Rectal smooth muscle tissue (tissue), 1 donor: Measurements from ENCODE around the gene PIANP.

Experiments
- H3K27ac ChIP-seq: one replicate; pipeline ENCODE4 v1.7.0; 2013; ENCODE audit warnings: low read depth, low read length, inconsistent platforms
- H3K27me3 ChIP-seq: one replicate; pipeline ENCODE4 v1.7.0; 2013; ENCODE audit warnings: low read length; ENCODE audit not compliant: control insufficient read depth, insufficient read depth
- H3K36me3 ChIP-seq: one replicate; pipeline ENCODE4 v1.7.0; 2013; ENCODE audit warnings: low read length; ENCODE audit not compliant: control insufficient read depth, insufficient read depth
- H3K4me1 ChIP-seq: one replicate; pipeline ENCODE4 v1.7.0; 2013; ENCODE audit warnings: low read length; ENCODE audit not compliant: control insufficient read depth, insufficient read depth
- H3K4me3 ChIP-seq: one replicate; pipeline ENCODE4 v1.7.0; 2013; ENCODE audit warnings: low read length
- H3K9ac ChIP-seq: one replicate; pipeline ENCODE4 v1.7.0; 2013; ENCODE audit warnings: low read length

Gene PIANP

GRCh38 chr12:6699259-6699988, 1.2 kb downstream of the PIANP start:
- Histone ChIP-seq H3K4me3 (peak overlapping the region; percentile 44), H3K4me1 (no peaks in the 10 kb centered on the region), H3K9ac (no peak overlapping the region)

GRCh38 chr12:6698352-6699046, 2.1 kb downstream of the PIANP start:
- H3K9ac ChIP-seq = no peak overlapping the region

More at GRCh38 chr12:6699259-6699988, 1.2 kb downstream of the PIANP start:
- Histone ChIP-seq H3K27ac (no peak overlapping the region), H3K27me3 (peaks cover 26% of the 10 kb centered on the region), H3K36me3 (no peaks in the 10 kb centered on the region)

DNA sequence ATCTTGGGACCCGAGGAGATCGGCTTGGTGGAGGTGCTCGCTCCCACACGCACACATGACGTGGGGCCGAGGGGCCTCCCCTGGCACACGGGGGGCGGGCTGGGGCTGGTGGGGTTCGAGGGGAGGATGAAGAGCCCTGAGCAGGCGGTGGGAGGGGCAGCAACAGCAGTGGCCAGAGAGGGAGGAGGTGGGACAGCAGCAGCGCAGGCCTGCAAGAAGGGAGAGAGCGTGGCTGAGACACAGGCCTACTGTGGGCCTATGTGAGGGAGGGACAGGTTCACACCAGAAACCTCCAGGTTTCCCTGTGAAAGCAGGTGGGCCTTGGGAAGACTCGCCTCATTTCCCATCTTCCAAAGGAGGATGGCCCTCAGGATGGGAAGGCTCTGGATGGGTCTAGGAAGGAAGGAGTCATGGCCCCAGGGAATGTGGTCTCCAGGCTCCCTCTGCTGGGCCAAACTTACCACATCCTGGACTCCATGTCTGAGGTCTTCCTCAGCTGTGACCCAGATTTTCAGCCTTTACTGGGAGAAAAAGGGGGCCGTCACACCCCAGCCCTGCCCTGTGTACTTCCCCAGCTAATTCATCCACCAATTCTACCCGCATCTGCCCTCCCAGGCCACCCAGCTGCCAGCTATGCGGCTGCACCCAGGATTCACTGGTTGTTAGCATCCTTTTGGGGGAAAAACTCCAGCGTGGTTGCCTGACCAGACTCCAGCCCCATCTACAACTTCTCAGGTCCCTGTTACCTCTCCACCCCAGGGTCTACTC, 2.8 kb downstream of the PIANP start:
- no peaks in the 10 kb centered on the region for H3K4me1 ChIP-seq
- no peak overlapping the region for H3K4me3 ChIP-seq
- no peak overlapping the region for H3K9ac ChIP-seq
- no peaks in the 10 kb centered on the region for H3K36me3 ChIP-seq
- no peak overlapping the region for H3K27ac ChIP-seq
- peaks cover 18% of the 10 kb centered on the region for H3K27me3 ChIP-seq

More at GRCh38 chr12:6698352-6699046, 2.1 kb downstream of the PIANP start:
- no peaks in the 10 kb centered on the region for H3K4me1 ChIP-seq
- H3K4me3 ChIP-seq = no peak overlapping the region
- peaks cover 21% of the 10 kb centered on the region for H3K27me3 ChIP-seq
- H3K36me3 ChIP-seq = no peaks in the 10 kb centered on the region
- H3K27ac ChIP-seq = no peak overlapping the region

DNA sequence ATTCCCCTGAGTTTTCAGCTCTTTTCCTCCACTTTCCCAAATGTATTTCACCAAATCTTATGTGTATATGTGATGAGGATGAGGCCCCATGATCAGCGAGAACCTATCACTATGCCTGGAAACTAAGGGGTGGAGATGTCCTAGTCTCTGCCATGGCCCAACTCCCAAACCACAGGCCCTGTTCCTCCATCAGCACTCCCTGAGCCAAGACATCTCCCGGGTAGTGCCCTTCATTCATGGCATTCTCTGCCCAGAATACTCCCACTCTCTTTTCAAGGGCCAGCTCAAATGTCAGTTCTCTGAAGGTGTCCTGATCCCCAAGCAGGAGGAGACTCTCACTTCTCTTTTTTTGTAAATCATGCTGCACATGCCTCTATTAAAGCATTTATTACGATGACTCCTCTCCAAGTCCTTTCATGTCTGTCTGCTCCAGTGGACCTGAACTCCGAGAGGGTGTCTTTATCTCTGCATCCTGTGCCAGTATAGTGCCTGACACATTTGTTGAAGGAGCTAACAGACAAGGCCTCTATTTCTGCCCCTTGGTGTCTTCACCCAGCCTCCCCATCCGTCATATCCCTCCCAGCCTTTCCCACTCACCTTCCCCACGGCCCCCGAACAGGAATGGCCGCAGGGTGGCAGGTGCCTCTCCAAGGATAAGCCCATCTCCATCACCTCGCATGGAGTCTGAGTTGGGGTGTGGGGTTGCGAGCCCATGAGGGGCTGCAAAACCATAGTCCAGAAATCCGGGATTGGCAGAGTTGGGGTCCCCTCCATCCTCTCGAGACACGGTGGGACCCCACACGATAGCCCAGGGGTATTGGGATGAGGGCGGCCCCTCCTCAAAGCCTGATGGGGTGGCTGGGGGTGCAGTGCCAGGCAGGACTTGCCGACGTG, 3.7 kb downstream of the PIANP start:
- Histone ChIP-seq H3K4me1 (no peaks in the 10 kb centered on the region), H3K4me3 (no peak overlapping the region), H3K27me3 (peaks cover 18% of the 10 kb centered on the region), H3K9ac (no peak overlapping the region), H3K27ac (no peak overlapping the region), H3K36me3 (no peaks in the 10 kb centered on the region)

- Histone ChIP-seq H3K4me3 (no peak overlapping the region), H3K36me3 (no peaks in the 10 kb centered on the region), H3K27me3 (peaks cover 12% of the 10 kb centered on the region), H3K9ac (no peak overlapping the region), H3K27ac (no peak overlapping the region), H3K4me1 (peaks cover under 1% of the 10 kb centered on the region)
Observed at GRCh38 chr12:6695313-6696045, 5.1 kb downstream of the PIANP start.

DNA sequence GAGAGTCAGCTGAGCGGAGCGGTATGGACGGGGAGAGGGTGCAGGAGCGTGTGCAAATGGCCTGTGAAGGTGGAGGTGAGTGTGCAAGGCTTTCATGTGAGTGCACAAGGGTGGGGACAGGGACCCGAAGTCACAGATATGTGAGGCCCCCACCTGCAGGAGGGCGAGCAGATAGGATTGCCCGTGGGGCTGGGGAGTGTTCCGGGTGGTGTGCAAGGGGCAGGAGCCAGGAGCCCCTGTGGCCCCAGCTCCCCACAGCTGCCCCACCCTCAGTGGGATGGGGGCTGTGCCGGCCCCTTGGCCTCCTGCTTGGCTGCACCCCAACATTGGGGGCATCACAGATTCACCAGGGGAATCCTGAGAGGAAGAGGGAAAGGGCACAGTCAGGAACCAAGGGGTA, 5.9 kb downstream of the PIANP start:
- no peak overlapping the region for H3K27ac ChIP-seq

DNA sequence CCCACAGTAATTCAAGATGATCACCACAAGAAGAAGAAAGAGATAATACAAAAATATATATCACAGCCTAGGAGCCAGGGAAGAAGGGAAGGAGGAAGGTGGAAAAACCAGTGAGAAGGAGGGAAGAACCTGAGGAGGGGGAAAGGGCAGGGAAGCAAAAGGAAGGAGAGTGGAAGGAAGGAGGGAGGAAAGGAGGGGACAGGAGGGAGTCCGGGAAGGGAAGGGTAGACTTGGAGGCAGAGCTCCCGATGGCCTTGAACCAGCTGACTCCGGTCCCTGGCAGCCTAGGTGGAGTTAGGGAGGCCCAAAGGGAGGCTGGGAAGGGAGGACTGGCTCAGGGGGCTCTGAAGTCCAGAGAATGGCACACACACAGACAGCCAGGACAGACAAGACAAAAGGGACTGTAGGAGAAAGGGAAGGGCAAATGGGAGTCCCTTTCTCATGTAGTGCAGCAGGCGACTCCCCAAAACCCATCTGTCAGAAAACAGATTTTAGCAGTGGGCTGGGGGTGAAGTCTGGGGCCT, 6.7 kb downstream of the PIANP start:
- H3K4me3 ChIP-seq = no peak overlapping the region
- H3K4me1 ChIP-seq = peaks cover 8% of the 10 kb centered on the region
- H3K27me3 ChIP-seq = peaks cover 7% of the 10 kb centered on the region
- H3K9ac ChIP-seq = no peak overlapping the region
- H3K27ac ChIP-seq = no peak overlapping the region
- no peaks in the 10 kb centered on the region for H3K36me3 ChIP-seq

More for the DNA sequence above, 5.9 kb downstream of the PIANP start:
- no peak overlapping the region for H3K4me3 ChIP-seq
- peaks cover 11% of the 10 kb centered on the region for H3K27me3 ChIP-seq
- peaks cover 8% of the 10 kb centered on the region for H3K4me1 ChIP-seq
- no peak overlapping the region for H3K9ac ChIP-seq
- no peaks in the 10 kb centered on the region for H3K36me3 ChIP-seq

- peaks cover 12% of the 10 kb centered on the region for H3K4me1 ChIP-seq
- no peak overlapping the region for H3K9ac ChIP-seq
- H3K36me3 ChIP-seq = no peaks in the 10 kb centered on the region
- no peak overlapping the region for H3K27ac ChIP-seq
- peaks cover 3% of the 10 kb centered on the region for H3K27me3 ChIP-seq
- no peak overlapping the region for H3K4me3 ChIP-seq
Observed at GRCh38 chr12:6692888-6693287, 7.7 kb downstream of the PIANP start.

GRCh38 chr12:6691473-6691872, 9.1 kb downstream of the PIANP start:
- H3K4me1 ChIP-seq = peaks cover 22% of the 10 kb centered on the region
- H3K4me3 ChIP-seq = no peak overlapping the region
- H3K36me3 ChIP-seq = no peaks in the 10 kb centered on the region
- H3K27me3 ChIP-seq = no peaks in the 10 kb centered on the region
- no peak overlapping the region for H3K9ac ChIP-seq
- H3K27ac ChIP-seq = no peak overlapping the region

DNA sequence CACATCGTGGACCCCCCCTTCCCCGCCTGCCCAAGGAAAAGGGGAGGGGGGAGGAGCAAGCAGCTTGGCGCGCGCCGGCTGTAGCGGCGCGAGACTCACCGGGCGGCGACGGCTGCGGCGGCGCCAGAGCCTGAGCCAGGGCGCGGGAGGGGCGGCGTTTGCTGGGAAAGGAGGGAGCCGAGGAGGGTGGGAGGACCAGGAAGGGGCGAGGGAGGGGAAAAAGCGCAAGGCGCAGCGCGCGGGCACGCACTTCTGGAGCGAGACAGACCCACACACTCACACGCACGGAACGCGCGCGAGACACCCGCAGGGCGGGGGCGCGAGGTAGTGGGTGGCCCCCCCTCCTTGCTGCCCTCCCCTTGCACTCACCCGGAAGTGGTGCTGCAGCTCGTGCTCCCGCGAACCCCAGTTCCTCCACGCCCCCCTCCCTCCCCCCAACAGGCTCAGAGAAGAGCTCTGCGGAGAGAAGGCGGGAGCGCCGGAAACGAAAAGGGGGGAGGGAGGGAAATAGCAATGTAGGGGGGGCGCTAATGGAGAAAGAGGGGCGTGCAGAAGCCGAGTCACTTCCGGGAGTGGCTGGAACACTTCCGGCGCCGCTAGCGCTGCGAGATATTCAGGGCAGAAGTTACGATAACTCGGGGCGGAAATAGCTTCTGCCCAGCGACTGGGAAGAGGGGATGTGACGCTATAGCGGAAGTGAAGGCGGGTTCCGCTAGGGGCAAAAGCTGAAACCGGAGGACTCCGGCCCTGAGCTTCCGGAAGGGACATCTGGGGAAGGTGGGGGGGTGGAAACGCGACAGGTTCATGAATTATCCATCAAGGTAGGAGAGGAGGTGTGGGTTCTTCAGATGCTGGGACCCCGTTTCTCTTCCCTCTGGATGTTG, 11.4 kb downstream of the PIANP start, which contains the start of gene ZNF384:
ZNF384 (minus strand) TSS at position 377 of the 884 bp plus-strand sequence. CDS start 9,855 bp downstream, outside the sequence.
- H3K27me3 ChIP-seq = no peaks in the 10 kb centered on the region
- H3K9ac ChIP-seq = peak within 1 kb of the TSS; percentile 63
- peaks cover 2% of the 10 kb centered on the region for H3K36me3 ChIP-seq
- peak within 1 kb of the TSS; percentile 96 for H3K4me3 ChIP-seq
- peak within 1 kb of the TSS; percentile 98 for H3K27ac ChIP-seq
- peaks cover 22% of the 10 kb centered on the region for H3K4me1 ChIP-seq
